Stimulated activated effector memory CD8-positive, alpha-beta T cell treated with anti-CD3 and anti-CD28 coated beads, Interleukin-12 subunit alpha, Interleukin-12 subunit beta, amount 100 ng/mL, for 72 hours (primary cell): Measurements from ENCODE around the gene SUGCT.

Experiments used
- ATAC-seq: fragments of 150-1000 bp; cut with Tn5 transposase; 2 replicates; pipeline ENCODE4 v1.10.0; 2021
- DNase-seq, 2 donors: peaks; one replicate each; pipeline ENCODE4 v3.0.0; 2021 to 2022; ENCODE audit warnings: low spot score in 2 of 2
- H3K27ac Mint-ChIP-seq: one replicate; pipeline ENCODE4 v1.8.0; 2022; ENCODE audit warnings: mild to moderate bottlenecking, mixed read lengths
- H3K36me3 Mint-ChIP-seq: one replicate; pipeline ENCODE4 v1.8.0; 2022; ENCODE audit warnings: mild to moderate bottlenecking, mixed read lengths
- H3K4me1 Mint-ChIP-seq: one replicate; pipeline ENCODE4 v1.8.0; 2022; ENCODE audit warnings: mixed read lengths
- H3K4me3 Mint-ChIP-seq: one replicate; pipeline ENCODE4 v1.8.0; 2022; ENCODE audit warnings: mild to moderate bottlenecking, mixed read lengths
- H3K9me3 Mint-ChIP-seq: one replicate; pipeline ENCODE4 v1.8.0; 2022; ENCODE audit warnings: mixed read lengths

Gene SUGCT

GRCh38 chr7:40899151-40899550, 764.3 kb downstream of the SUGCT start:
- DNase-seq (no peak), ATAC-seq (no peak)
- Mint-ChIP-seq H3K36me3 (no peaks in the 10 kb centered on the region), H3K4me1 (no peaks in the 10 kb centered on the region), H3K27ac (no peak overlapping the region), H3K4me3 (no peak overlapping the region), H3K9me3 (peaks cover 13% of the 10 kb centered on the region)

- Mint-ChIP-seq H3K4me3 (no peak overlapping the region), H3K4me1 (no peaks in the 10 kb centered on the region), H3K9me3 (peaks cover 12% of the 10 kb centered on the region), H3K27ac (no peak overlapping the region), H3K36me3 (no peaks in the 10 kb centered on the region)
- no peak for ATAC-seq
- no peak for DNase-seq
Observed at GRCh38 chr7:40899636-40900507, 765.1 kb downstream of the SUGCT start.

- Mint-ChIP-seq H3K4me1 (no peaks in the 10 kb centered on the region), H3K4me3 (no peak overlapping the region), H3K36me3 (no peaks in the 10 kb centered on the region), H3K9me3 (peaks cover 13% of the 10 kb centered on the region), H3K27ac (no peak overlapping the region)
- ATAC-seq = no peak
- DNase-seq = no peak
Observed at GRCh38 chr7:40903872-40904271, 769.1 kb downstream of the SUGCT start.

- no peaks in the 10 kb centered on the region for H3K4me1 Mint-ChIP-seq
- ATAC-seq = no peak
- H3K4me3 Mint-ChIP-seq = no peak overlapping the region
- peaks cover 8% of the 10 kb centered on the region for H3K9me3 Mint-ChIP-seq
- H3K27ac Mint-ChIP-seq = no peak overlapping the region
- no peaks in the 10 kb centered on the region for H3K36me3 Mint-ChIP-seq
- DNase-seq = no peak
Observed at GRCh38 chr7:40907286-40907685, 772.5 kb downstream of the SUGCT start.

GRCh38 chr7:40909346-40909980, 774.7 kb downstream of the SUGCT start:
- ATAC-seq (no peak), DNase-seq (no peak)
- Mint-ChIP-seq H3K27ac (no peak overlapping the region), H3K4me1 (no peaks in the 10 kb centered on the region), H3K9me3 (peaks cover 8% of the 10 kb centered on the region), H3K36me3 (no peaks in the 10 kb centered on the region), H3K4me3 (no peak overlapping the region)
